ENCODE data around the gene BRICD5. TPM values are rescaled to one million over a fixed set of nuclear protein-coding genes. Genes with fewer than 3 reads are reported as not detected.

The BRICD5 gene
- total and polyA plus RNA-seq, 2 of the 13 experiments (the other 11 are each of a cell fraction or from before 2014, with no cell fraction given), result 1.6 to 5.8 TPM

DNA sequence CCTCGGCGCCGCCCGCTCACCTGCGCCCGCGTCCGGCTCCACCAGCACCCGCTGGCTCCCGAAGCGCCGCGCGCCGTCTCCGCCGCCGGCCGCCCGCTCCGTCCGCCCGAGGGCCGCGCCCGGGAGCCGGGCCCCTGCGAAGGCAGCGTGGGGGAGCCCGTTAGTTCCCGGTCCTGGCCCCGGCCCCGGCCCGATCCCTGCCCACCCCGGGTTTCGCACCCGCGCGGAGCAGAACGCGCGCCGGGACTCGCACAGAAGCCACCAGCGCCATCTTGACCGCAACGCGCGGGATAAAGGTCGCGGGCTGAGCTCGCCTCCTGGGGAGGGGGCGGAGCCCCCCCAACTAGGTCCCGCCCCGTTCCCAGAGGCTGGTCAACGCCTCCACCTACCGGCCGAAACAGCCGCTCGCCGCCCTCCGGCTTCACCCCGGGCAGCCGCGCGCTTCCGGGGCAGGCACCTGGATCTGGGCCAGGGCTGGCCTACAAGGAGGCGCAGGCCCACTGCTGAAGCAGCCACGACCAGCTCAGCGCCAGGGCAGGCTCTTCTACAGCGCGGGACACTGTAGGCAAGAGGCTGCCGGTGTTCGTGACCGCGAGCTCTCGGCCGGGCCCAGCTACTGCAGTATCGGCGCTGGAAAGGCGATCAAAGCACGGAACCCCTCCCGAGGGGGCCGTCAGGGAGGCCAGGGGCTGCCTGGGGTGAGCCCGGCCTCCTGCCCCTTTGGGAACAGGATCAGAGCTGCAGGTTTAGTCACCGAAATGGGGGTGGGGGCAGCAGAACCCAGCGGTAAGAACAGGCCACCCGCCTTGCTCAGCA, 40.8 kb upstream of the BRICD5 start, which contains the start of gene ECI1 (continued):
- TF ChIP-seq, protein P1, sequence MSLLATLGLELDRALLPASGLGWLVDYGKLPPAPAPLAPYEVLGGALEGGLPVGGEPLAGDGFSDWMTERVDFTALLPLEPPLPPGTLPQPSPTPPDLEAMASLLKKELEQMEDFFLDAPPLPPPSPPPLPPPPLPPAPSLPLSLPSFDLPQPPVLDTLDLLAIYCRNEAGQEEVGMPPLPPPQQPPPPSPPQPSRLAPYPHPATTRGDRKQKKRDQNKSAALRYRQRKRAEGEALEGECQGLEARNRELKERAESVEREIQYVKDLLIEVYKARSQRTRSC (CRISPR knock-in tag; IDR thresholded peaks at IDR 0.05; ENCODE audit: low read depth), result no peak
- TF ChIP-seq SRY (CRISPR knock-in tag; IDR thresholded peaks at IDR 0.05), result peak; percentile 56; the same call in 1 of the 2 replicates
- TF ChIP-seq KDM6A (CRISPR knock-in tag; IDR thresholded peaks at IDR 0.05; ENCODE audit: low read depth), result no peak
- no peak for TF ChIP-seq SYNCRIP (IDR thresholded peaks at IDR 0.05; ENCODE audit: insufficient read depth, low read depth, low read length)
- peak; percentile 83 for TF ChIP-seq TOPORS (CRISPR knock-in tag; IDR thresholded peaks at IDR 0.05)
- peak; percentile 98 for TF ChIP-seq ZFX (CRISPR knock-in tag; IDR thresholded peaks at IDR 0.05; ENCODE audit: low read depth)
- TF ChIP-seq, protein P2, sequence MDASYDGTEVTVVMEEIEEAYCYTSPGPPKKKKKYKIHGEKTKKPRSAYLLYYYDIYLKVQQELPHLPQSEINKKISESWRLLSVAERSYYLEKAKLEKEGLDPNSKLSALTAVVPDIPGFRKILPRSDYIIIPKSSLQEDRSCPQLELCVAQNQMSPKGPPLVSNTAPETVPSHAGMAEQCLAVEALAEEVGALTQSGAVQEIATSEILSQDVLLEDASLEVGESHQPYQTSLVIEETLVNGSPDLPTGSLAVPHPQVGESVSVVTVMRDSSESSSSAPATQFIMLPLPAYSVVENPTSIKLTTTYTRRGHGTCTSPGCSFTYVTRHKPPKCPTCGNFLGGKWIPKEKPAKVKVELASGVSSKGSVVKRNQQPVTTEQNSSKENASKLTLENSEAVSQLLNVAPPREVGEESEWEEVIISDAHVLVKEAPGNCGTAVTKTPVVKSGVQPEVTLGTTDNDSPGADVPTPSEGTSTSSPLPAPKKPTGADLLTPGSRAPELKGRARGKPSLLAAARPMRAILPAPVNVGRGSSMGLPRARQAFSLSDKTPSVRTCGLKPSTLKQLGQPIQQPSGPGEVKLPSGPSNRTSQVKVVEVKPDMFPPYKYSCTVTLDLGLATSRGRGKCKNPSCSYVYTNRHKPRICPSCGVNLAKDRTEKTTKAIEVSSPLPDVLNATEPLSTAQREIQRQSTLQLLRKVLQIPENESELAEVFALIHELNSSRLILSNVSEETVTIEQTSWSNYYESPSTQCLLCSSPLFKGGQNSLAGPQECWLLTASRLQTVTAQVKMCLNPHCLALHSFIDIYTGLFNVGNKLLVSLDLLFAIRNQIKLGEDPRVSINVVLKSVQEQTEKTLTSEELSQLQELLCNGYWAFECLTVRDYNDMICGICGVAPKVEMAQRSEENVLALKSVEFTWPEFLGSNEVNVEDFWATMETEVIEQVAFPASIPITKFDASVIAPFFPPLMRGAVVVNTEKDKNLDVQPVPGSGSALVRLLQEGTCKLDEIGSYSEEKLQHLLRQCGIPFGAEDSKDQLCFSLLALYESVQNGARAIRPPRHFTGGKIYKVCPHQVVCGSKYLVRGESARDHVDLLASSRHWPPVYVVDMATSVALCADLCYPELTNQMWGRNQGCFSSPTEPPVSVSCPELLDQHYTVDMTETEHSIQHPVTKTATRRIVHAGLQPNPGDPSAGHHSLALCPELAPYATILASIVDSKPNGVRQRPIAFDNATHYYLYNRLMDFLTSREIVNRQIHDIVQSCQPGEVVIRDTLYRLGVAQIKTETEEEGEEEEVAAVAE (CRISPR knock-in tag; IDR thresholded peaks at IDR 0.05; ENCODE audit: borderline replicate concordance), result peak; percentile 78; the same call in 1 of the 2 replicates
- TF ChIP-seq, protein P3, sequence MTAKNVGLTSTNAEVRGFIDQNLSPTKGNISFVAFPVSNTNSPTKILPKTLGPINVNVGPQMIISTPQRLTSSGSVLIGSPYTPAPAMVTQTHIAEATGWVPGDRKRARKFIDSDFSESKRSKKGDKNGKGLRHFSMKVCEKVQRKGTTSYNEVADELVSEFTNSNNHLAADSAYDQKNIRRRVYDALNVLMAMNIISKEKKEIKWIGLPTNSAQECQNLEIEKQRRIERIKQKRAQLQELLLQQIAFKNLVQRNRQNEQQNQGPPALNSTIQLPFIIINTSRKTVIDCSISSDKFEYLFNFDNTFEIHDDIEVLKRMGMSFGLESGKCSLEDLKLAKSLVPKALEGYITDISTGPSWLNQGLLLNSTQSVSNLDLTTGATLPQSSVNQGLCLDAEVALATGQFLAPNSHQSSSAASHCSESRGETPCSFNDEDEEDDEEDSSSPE (CRISPR knock-in tag; IDR thresholded peaks at IDR 0.05), result peak; percentile 83
- no peak; the same call in 1 of the 2 replicates for TF ChIP-seq ZNF766 (CRISPR knock-in tag; IDR thresholded peaks at IDR 0.05; ENCODE audit: borderline replicate concordance)
- no peak for TF ChIP-seq DNMT1 (CRISPR knock-in tag; IDR thresholded peaks at IDR 0.05)
- TF ChIP-seq, protein P4, sequence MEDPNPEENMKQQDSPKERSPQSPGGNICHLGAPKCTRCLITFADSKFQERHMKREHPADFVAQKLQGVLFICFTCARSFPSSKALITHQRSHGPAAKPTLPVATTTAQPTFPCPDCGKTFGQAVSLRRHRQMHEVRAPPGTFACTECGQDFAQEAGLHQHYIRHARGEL (CRISPR knock-in tag; IDR thresholded peaks at IDR 0.05), result 0 out of 2 replicates have a peak, but pooled peaks have one; percentile 33
- peak; percentile 73; the same call in 1 of the 2 replicates for TF ChIP-seq YEATS2 (CRISPR knock-in tag; IDR thresholded peaks at IDR 0.05; ENCODE audit: borderline replicate concordance)
- TF ChIP-seq, protein P5, sequence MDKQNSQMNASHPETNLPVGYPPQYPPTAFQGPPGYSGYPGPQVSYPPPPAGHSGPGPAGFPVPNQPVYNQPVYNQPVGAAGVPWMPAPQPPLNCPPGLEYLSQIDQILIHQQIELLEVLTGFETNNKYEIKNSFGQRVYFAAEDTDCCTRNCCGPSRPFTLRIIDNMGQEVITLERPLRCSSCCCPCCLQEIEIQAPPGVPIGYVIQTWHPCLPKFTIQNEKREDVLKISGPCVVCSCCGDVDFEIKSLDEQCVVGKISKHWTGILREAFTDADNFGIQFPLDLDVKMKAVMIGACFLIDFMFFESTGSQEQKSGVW (CRISPR knock-in tag; IDR thresholded peaks at IDR 0.05; ENCODE audit: borderline replicate concordance), result no peak
- TF ChIP-seq RORA (CRISPR knock-in tag; IDR thresholded peaks at IDR 0.05), result no peak
- no peak for TF ChIP-seq ZNF207 (IDR thresholded peaks at IDR 0.05; ENCODE audit: borderline replicate concordance)
- TF ChIP-seq, protein P6, sequence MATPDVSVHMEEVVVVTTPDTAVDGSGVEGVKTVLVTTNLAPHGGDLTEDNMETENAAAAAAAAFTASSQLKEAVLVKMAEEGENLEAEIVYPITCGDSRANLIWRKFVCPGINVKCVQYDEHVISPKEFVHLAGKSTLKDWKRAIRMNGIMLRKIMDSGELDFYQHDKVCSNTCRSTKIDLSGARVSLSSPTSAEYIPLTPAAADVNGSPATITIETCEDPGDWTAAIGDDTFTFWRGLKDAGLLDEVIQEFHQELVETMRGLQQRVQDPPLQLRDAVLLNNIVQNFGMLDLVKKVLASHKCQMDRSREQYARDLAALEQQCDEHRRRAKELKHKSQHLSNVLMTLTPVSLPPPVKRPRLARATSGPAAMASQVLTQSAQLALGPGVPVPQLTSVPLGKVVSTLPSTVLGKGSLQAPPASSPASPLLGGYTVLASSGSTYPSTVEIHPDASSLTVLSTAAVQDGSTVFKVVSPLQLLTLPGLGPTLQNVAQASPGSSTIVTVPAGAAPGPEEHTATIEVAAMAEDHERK (CRISPR knock-in tag; IDR thresholded peaks at IDR 0.05; ENCODE audit: low read depth), result no peak
- peak; percentile 93 for TF ChIP-seq HIVEP1 (CRISPR knock-in tag; IDR thresholded peaks at IDR 0.05)
- TF ChIP-seq, protein P7, sequence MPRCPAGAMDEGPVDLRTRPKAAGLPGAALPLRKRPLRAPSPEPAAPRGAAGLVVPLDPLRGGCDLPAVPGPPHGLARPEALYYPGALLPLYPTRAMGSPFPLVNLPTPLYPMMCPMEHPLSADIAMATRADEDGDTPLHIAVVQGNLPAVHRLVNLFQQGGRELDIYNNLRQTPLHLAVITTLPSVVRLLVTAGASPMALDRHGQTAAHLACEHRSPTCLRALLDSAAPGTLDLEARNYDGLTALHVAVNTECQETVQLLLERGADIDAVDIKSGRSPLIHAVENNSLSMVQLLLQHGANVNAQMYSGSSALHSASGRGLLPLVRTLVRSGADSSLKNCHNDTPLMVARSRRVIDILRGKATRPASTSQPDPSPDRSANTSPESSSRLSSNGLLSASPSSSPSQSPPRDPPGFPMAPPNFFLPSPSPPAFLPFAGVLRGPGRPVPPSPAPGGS (CRISPR knock-in tag; IDR thresholded peaks at IDR 0.05), result peak; percentile 84
